ENCODE measurements around the gene DNASE1L2.

The DNASE1L2 gene

GRCh38 chr16:2286550-2286949 lies 50.3 kb downstream of the DNASE1L2 start:
- TF ChIP-seq CTCF (conservative IDR thresholded peaks at IDR 0.05; ENCODE audit: low read depth, low read length) = no peak
- DNase-seq (ENCODE audit: low read depth) = no peak
- no peak overlapping the region for H3K4me3 ChIP-seq (ENCODE audit: low read length)

- no peak for TF ChIP-seq CTCF (conservative IDR thresholded peaks at IDR 0.05; ENCODE audit: low read depth, low read length)
- DNase-seq (ENCODE audit: low read depth) = no peak
- H3K4me3 ChIP-seq (ENCODE audit: low read length) = no peak overlapping the region
Measured at GRCh38 chr16:2287916-2288547, 51.8 kb downstream of the DNASE1L2 start.

Data from retinal pigment epithelial cell (primary cell).